ENCODE measurements around the gene NLGN1.

The NLGN1 gene

GRCh38 chr3:174035328-174035886 lies 637.9 kb downstream of the NLGN1 start:
- TF ChIP-seq ARNTL (CRISPR knock-in tag; IDR thresholded peaks at IDR 0.05; ENCODE audit: borderline replicate concordance, low read depth), result no peak
- TF ChIP-seq, protein P1, sequence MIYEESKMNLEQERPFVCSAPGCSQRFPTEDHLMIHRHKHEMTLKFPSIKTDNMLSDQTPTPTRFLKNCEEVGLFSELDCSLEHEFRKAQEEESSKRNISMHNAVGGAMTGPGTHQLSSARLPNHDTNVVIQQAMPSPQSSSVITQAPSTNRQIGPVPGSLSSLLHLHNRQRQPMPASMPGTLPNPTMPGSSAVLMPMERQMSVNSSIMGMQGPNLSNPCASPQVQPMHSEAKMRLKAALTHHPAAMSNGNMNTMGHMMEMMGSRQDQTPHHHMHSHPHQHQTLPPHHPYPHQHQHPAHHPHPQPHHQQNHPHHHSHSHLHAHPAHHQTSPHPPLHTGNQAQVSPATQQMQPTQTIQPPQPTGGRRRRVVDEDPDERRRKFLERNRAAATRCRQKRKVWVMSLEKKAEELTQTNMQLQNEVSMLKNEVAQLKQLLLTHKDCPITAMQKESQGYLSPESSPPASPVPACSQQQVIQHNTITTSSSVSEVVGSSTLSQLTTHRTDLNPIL (CRISPR knock-in tag; IDR thresholded peaks at IDR 0.05; ENCODE audit: low read depth), result no peak
- no peak for TF ChIP-seq SNAI2 (CRISPR knock-in tag; IDR thresholded peaks at IDR 0.05)
- TF ChIP-seq TCF4 (CRISPR knock-in tag; IDR thresholded peaks at IDR 0.05; ENCODE audit: borderline replicate concordance), result no peak
- TF ChIP-seq ZNF565 (CRISPR knock-in tag; conservative IDR thresholded peaks at IDR 0.05; ENCODE audit: low read depth), result no peak
- no peak for ATAC-seq

DNA sequence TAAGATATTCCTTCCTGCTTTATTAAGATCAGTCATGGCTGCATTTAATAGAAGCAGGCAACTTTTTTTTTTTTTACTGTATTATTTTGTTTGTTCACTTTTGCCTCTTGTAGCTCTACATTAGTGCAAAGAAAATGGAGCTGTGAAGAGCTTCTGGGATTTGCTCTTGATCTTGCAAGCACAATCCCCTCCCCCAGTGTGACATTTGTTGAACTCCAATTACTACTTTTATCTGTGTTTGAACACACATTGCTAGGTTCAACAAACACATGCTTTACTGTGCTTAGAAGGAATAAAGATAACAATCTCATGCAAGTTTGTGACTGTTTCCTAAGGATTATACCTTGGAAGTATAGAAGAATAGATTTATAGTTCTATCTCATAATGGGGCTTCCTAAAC lies 648.8 kb downstream of the NLGN1 start:
- ATAC-seq, result no peak
- TF ChIP-seq, protein P2, sequence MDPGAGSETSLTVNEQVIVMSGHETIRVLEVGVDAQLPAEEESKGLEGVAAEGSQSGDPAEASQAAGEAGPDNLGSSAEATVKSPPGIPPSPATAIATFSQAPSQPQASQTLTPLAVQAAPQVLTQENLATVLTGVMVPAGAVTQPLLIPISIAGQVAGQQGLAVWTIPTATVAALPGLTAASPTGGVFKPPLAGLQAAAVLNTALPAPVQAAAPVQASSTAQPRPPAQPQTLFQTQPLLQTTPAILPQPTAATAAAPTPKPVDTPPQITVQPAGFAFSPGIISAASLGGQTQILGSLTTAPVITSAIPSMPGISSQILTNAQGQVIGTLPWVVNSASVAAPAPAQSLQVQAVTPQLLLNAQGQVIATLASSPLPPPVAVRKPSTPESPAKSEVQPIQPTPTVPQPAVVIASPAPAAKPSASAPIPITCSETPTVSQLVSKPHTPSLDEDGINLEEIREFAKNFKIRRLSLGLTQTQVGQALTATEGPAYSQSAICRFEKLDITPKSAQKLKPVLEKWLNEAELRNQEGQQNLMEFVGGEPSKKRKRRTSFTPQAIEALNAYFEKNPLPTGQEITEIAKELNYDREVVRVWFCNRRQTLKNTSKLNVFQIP (CRISPR knock-in tag; IDR thresholded peaks at IDR 0.05; ENCODE audit: borderline replicate concordance, low read depth), result no peak
- TF ChIP-seq, protein P3, sequence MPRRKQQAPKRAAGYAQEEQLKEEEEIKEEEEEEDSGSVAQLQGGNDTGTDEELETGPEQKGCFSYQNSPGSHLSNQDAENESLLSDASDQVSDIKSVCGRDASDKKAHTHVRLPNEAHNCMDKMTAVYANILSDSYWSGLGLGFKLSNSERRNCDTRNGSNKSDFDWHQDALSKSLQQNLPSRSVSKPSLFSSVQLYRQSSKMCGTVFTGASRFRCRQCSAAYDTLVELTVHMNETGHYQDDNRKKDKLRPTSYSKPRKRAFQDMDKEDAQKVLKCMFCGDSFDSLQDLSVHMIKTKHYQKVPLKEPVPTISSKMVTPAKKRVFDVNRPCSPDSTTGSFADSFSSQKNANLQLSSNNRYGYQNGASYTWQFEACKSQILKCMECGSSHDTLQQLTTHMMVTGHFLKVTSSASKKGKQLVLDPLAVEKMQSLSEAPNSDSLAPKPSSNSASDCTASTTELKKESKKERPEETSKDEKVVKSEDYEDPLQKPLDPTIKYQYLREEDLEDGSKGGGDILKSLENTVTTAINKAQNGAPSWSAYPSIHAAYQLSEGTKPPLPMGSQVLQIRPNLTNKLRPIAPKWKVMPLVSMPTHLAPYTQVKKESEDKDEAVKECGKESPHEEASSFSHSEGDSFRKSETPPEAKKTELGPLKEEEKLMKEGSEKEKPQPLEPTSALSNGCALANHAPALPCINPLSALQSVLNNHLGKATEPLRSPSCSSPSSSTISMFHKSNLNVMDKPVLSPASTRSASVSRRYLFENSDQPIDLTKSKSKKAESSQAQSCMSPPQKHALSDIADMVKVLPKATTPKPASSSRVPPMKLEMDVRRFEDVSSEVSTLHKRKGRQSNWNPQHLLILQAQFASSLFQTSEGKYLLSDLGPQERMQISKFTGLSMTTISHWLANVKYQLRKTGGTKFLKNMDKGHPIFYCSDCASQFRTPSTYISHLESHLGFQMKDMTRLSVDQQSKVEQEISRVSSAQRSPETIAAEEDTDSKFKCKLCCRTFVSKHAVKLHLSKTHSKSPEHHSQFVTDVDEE (CRISPR knock-in tag; IDR thresholded peaks at IDR 0.05), result no peak
- TF ChIP-seq ZNF70 (CRISPR knock-in tag; IDR thresholded peaks at IDR 0.05), result no peak
- no peak for TF ChIP-seq SNAI2 (CRISPR knock-in tag; IDR thresholded peaks at IDR 0.05)
- TF ChIP-seq GLIS3 (CRISPR knock-in tag; IDR thresholded peaks at IDR 0.05), result no peak
- no peak for TF ChIP-seq CSDC2 (CRISPR knock-in tag; IDR thresholded peaks at IDR 0.05)
- no peak for TF ChIP-seq ZNF8 (CRISPR knock-in tag; IDR thresholded peaks at IDR 0.05)
- TF ChIP-seq, protein P1 (CRISPR knock-in tag; IDR thresholded peaks at IDR 0.05; ENCODE audit: low read depth), result no peak
- TF ChIP-seq RARB (CRISPR knock-in tag; IDR thresholded peaks at IDR 0.05), result no peak
- no peak for TF ChIP-seq ESRRG (CRISPR knock-in tag; IDR thresholded peaks at IDR 0.05)
- TF ChIP-seq ARNTL (CRISPR knock-in tag; IDR thresholded peaks at IDR 0.05; ENCODE audit: borderline replicate concordance, low read depth), result no peak
- no peak for TF ChIP-seq ZC3H10 (CRISPR knock-in tag; IDR thresholded peaks at IDR 0.05)
- TF ChIP-seq, protein P4, sequence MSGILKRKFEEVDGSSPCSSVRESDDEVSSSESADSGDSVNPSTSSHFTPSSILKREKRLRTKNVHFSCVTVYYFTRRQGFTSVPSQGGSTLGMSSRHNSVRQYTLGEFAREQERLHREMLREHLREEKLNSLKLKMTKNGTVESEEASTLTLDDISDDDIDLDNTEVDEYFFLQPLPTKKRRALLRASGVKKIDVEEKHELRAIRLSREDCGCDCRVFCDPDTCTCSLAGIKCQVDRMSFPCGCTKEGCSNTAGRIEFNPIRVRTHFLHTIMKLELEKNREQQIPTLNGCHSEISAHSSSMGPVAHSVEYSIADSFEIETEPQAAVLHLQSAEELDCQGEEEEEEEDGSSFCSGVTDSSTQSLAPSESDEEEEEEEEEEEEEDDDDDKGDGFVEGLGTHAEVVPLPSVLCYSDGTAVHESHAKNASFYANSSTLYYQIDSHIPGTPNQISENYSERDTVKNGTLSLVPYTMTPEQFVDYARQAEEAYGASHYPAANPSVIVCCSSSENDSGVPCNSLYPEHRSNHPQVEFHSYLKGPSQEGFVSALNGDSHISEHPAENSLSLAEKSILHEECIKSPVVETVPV (CRISPR knock-in tag; IDR thresholded peaks at IDR 0.05), result no peak

DNA sequence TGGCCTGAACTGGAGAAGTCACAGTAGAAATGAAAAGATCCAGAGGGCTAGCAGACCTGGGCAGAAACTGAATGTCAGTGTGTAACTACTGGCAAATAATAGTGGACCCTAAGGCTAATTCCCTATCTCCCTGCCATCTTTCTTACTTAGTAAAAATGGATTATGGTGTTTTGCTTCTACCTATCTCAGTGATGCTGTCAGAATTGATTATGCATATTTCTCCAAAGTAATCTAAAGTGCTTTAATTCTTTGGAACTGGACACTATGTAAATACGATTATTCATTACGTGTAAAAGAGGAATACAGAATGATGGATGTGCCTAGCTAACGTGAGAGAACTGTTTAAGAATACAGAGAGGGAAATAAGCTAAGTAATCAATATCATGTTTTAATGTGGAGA lies 651.9 kb downstream of the NLGN1 start:
- no peak for TF ChIP-seq GLIS3 (CRISPR knock-in tag; IDR thresholded peaks at IDR 0.05)
- no peak for TF ChIP-seq ARNTL (CRISPR knock-in tag; IDR thresholded peaks at IDR 0.05; ENCODE audit: borderline replicate concordance, low read depth)
- no peak for TF ChIP-seq ZFP30 (CRISPR knock-in tag; IDR thresholded peaks at IDR 0.05)
- TF ChIP-seq, protein P4 (CRISPR knock-in tag; IDR thresholded peaks at IDR 0.05), result no peak
- peak; percentile 52; the same call in 1 of the 2 replicates for TF ChIP-seq ISL1 (CRISPR knock-in tag; IDR thresholded peaks at IDR 0.05)
- TF ChIP-seq SNAI2 (CRISPR knock-in tag; IDR thresholded peaks at IDR 0.05), result no peak
- TF ChIP-seq TCF4 (CRISPR knock-in tag; IDR thresholded peaks at IDR 0.05; ENCODE audit: borderline replicate concordance), result no peak
- ATAC-seq, result no peak

All from SK-N-SH treated with all-trans-retinoic acid at 6 μM for 48 hours (cell line).